Adrenal gland (tissue), 12 donors: ENCODE data around the gene SYNPR. TPM values are rescaled to one million over a fixed set of nuclear protein-coding genes. Genes with fewer than 3 reads are reported as not detected.

Experiments
- DNase-seq, 7 donors: peaks; one replicate each; pipeline ENCODE4 v3.0.0-alpha.2; 2019 to 2020
- H3K27ac ChIP-seq, 5 donors: fragments of 200-600 bp; sonication (generic) in 4 of 5; 1 replicate in 3 of 5; 2 replicates in 2 of 5; pipeline versions ENCODE4 v1.5.1 to v1.8.0; 2016 to 2020; ENCODE audit warnings: mild to moderate bottlenecking in 1 of 5
- H3K27me3 ChIP-seq: fragments of 200-600 bp; 2 replicates; pipeline ENCODE4 v1.8.0; 2021
- H3K36me3 ChIP-seq, 2 donors: fragments of 200-600 bp; replicated peaks in 1 of 2; 1 replicate in 1 of 2; 2 replicates in 1 of 2; pipeline versions ENCODE4 v1.5.1 to v1.8.0; 2018 to 2022
- H3K4me1 ChIP-seq, 2 donors: fragments of 200-600 bp; replicated peaks in 1 of 2; 1 replicate in 1 of 2; 2 replicates in 1 of 2; pipeline versions ENCODE4 v1.5.1 to v1.8.0; 2018 to 2021
- H3K4me3 ChIP-seq, 4 donors: fragments of 200-600 bp; sonication (generic) in 3 of 4; one replicate each; pipeline ENCODE4 v1.5.1; 2016 to 2018
- H3K9me3 ChIP-seq, 3 donors: fragments of 200-600 bp; sonication (generic) in 1 of 3; replicated peaks in 1 of 3; 1 replicate in 2 of 3; 2 replicates in 1 of 3; pipeline versions ENCODE4 v1.5.1 to v1.8.0; 2016 to 2021
- POLR2A ChIP-seq, 2 donors: fragments of 450-650 bp; IDR thresholded peaks; one replicate each; pipeline ENCODE4 v1.6.1; 2017; ENCODE audit warnings: antibody characterized with exemption in 2 of 2, mild to moderate bottlenecking in 2 of 2, moderate library complexity in 1 of 2
- WGBS, 4 donors: extraction: QIAGEN DNeasy Blood & Tissue Kit in 2 of 4; methylation state at CpG; one replicate each; pipeline versions ENCODE4 v1.1.5 to v1.1.7; 2013 to 2017; 5-methylcytosine and 5-hydroxymethylcytosine counted together
- intact Hi-C, 2 donors: fragments of 100-400 bp; cut with DNase I; formaldehyde crosslinking; loops; one replicate each; pipeline versions ENCODE4 v1.14.1 to v1.15.0; 2022 to 2023
- polyA plus RNA-seq, 3 donors: library from polyadenylated mRNA; stranded (reverse); fragments of 200-250 nt in 2 of 3; fragments of 350-450 nt in 1 of 3; fragmentation: Illumina TruSeq in 1 of 3; extraction: RNeasy Lipid Tissue Mini Kit (QIAGEN cat#74804) in 1 of 3; gene quantifications; one replicate each; pipeline ENCODE4 v1.2.3, GENCODE V29; 2013 to 2014
- total RNA-seq, 9 donors: library from RNA; depleted of rRNA in 4 of 9; stranded (reverse); fragments of >200 nt in 4 of 9; fragments of 120-200 nt in 1 of 9; fragmentation: NEBNext Ultra II Directional in 1 of 9; extraction: Animal tissue kit (Norgen Biotek cat#: 25700) in 1 of 9; gene quantifications; one replicate each; pipeline versions ENCODE4 v1.1.0 to v1.2.4, GENCODE V29; 2013 to 2023
- TF ChIP-seq, protein P1 (sequence below), 6 experiments: fragments of 450-650 bp in 4 of 6; fragments of 200-600 bp in 2 of 6; sonication (generic) in 1 of 6; IDR thresholded peaks; 1 replicate in 5 of 6; 2 replicates in 1 of 6; pipeline versions ENCODE4 v1.5.1 to v1.8.0; 2016 to 2021; ENCODE audit warnings: antibody characterized with exemption in 6 of 6, mild to moderate bottlenecking in 2 of 6, moderate library complexity in 1 of 6
- donor health status: healthy with polysubstance abuse.
- donor health status: Bipolar disorder and iron deficiency.
- donor health status: DM: yes; HTN: yes; CAD: no.
- donor health status: DM: no; HTN: no; CAD: no.
- donor health status: DM: no; HTN: no; CAD: no.
- donor health status: DM: yes; HTN: yes; CAD: no.

The SYNPR gene
- total and polyA plus RNA-seq, 12 donors, result 0.03 to 1.4 (median 0.25) TPM; not detected in 7

DNA sequence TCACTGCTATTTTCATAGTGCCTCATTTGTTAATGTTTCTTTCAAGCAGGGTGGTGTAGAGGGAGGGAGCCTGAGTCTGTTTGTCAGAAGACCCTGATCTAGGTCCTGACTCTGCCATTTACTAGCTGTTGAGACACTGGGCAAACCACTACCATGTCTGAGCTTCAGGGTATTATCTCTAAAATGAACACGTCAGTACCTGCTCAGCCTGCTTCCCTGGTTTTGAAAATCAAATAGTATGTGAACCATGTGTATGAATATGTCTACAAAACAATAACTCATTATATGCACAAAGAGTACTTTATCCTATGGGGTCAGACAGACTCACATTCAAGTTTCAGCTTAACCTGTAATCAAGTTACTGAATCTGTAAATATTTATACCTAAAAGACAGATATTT, 25.1 kb downstream of the SYNPR start:
- Histone ChIP-seq H3K9me3 (no peaks in the 10 kb centered on the region), H3K36me3 (no peaks in the 10 kb centered on the region), H3K4me1 (no peaks in the 10 kb centered on the region), H3K27ac (no peak overlapping the region), H3K4me3 (no peak overlapping the region), H3K27me3 (no peaks in the 10 kb centered on the region)
- no peak for DNase-seq
- TF ChIP-seq POLR2A (IDR thresholded peaks at IDR 0.05), result no peak
- TF ChIP-seq, protein P1, sequence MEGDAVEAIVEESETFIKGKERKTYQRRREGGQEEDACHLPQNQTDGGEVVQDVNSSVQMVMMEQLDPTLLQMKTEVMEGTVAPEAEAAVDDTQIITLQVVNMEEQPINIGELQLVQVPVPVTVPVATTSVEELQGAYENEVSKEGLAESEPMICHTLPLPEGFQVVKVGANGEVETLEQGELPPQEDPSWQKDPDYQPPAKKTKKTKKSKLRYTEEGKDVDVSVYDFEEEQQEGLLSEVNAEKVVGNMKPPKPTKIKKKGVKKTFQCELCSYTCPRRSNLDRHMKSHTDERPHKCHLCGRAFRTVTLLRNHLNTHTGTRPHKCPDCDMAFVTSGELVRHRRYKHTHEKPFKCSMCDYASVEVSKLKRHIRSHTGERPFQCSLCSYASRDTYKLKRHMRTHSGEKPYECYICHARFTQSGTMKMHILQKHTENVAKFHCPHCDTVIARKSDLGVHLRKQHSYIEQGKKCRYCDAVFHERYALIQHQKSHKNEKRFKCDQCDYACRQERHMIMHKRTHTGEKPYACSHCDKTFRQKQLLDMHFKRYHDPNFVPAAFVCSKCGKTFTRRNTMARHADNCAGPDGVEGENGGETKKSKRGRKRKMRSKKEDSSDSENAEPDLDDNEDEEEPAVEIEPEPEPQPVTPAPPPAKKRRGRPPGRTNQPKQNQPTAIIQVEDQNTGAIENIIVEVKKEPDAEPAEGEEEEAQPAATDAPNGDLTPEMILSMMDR (IDR thresholded peaks at IDR 0.05), result no peak
- 53 to 71% (median 64%) methylated on average over 1 of the region's 1 CpG for WGBS, 4 donors
- intact Hi-C loops, result no loop called here

DNA sequence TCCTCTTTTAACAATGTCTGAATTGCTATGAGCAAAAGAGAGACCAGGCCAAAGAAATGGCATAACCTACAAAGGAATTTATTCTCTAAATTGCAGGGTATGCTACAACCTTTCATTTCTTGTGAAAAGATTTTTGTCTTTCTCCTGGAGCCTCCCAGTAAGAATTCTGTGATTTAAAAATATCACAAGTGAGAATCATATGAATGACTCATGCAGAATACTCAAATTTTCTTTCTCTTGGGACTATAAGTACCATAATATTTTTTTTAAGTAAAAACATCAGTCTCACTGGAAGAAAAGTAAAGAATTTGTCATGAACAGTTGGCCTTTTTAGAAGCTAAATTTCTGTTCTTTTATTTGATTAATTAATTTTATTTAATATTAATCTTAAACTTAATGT, 26.3 kb downstream of the SYNPR start:
- no peaks in the 10 kb centered on the region for H3K27me3 ChIP-seq
- no peaks in the 10 kb centered on the region for H3K9me3 ChIP-seq
- H3K27ac ChIP-seq, result no peak overlapping the region
- no peak overlapping the region for H3K4me3 ChIP-seq
- TF ChIP-seq, protein P1 (IDR thresholded peaks at IDR 0.05), result no peak
- TF ChIP-seq POLR2A (IDR thresholded peaks at IDR 0.05), result no peak
- no peak for DNase-seq
- intact Hi-C loops, result no loop called here
- no peaks in the 10 kb centered on the region for H3K4me1 ChIP-seq
- H3K36me3 ChIP-seq, result no peaks in the 10 kb centered on the region

DNA sequence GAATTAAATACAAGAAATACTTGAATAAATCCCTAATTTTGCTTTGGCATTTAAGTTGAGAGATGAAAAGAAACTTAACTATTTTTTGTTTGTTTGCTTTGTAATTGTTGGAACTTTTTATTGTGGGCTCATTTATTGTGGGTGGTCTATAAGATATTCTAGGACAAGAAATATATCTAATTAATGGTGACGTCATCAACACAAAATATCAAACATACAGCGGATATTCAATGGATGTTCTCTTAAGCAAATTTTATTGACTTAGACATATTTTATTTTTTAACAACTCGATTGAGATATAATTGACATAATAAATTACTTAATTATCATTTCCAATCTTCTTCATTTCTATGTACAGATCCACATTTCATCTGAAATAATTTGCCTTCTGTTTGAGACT, 30.0 kb downstream of the SYNPR start:
- intact Hi-C loops, result no loop called here
- no peaks in the 10 kb centered on the region for H3K9me3 ChIP-seq
- no peaks in the 10 kb centered on the region for H3K36me3 ChIP-seq
- no peak overlapping the region for H3K4me3 ChIP-seq
- H3K27ac ChIP-seq, result no peak overlapping the region
- H3K4me1 ChIP-seq, result no peaks in the 10 kb centered on the region
- H3K27me3 ChIP-seq, result no peaks in the 10 kb centered on the region
- DNase-seq, result no peak
- 64 to 68% (median 66%) methylated on average over 3 of the region's 3 CpGs for WGBS, 4 donors
- no peak for TF ChIP-seq POLR2A (IDR thresholded peaks at IDR 0.05)
- TF ChIP-seq, protein P1 (IDR thresholded peaks at IDR 0.05), result no peak

DNA sequence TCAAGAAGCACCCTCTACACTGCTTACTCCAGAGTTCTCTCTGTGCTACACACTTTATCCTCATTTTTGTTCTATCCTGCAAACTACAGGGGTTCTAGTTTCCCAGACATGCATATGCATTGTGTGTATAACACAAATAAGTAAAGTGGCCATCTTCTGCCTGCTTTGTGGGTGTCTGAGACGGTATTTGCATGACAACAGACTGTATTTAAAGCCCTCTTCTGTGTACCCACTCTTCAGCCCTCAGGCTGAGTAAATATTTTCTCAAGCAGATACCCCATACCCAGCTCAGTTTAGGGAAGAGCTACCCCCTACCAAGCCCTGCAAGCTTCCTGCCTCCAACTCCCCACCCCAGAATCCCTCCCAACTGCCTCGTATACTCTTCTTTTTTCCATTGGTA, 31.7 kb downstream of the SYNPR start:
- no peak for DNase-seq
- H3K36me3 ChIP-seq, result no peaks in the 10 kb centered on the region
- no peak overlapping the region for H3K27ac ChIP-seq
- H3K4me1 ChIP-seq, result no peaks in the 10 kb centered on the region
- TF ChIP-seq POLR2A (IDR thresholded peaks at IDR 0.05), result no peak
- TF ChIP-seq, protein P1 (IDR thresholded peaks at IDR 0.05), result no peak
- intact Hi-C loops, result no loop called here
- no peak overlapping the region for H3K4me3 ChIP-seq
- H3K27me3 ChIP-seq, result no peaks in the 10 kb centered on the region
- H3K9me3 ChIP-seq, result no peaks in the 10 kb centered on the region
- 4 to 16% (median 12%) methylated on average over 2 of the region's 2 CpGs for WGBS, 4 donors
